Measurements from ENCODE around the gene TJP1. TPM values are rescaled to one million over a fixed set of nuclear protein-coding genes. Genes with fewer than 3 reads are reported as not detected.

Gene TJP1
- total and polyA plus RNA-seq, 2 donors (not counting 1 experiment from before 2014, with no cell fraction given) = 0.10 TPM; not detected in 1

GRCh38 chr15:29726553-29726952, 95.7 kb downstream of the TJP1 start:
- H3K4me2 ChIP-seq (replicated peaks; ENCODE audit: low read depth, low read length, poor library complexity, severe bottlenecking) = no peak overlapping the region
- no peaks in the 10 kb centered on the region for H3K36me3 ChIP-seq (replicated peaks in 1 of 2; ENCODE audit: control extremely low read depth in 1 of 2, control insufficient read depth in 1 of 2, extremely low read depth in 1 of 2, insufficient read depth in 2 of 2, low read length in 1 of 2)
- Mint-ChIP-seq H3K4me1 (no peaks in the 10 kb centered on the region), H3K4me3 (no peak overlapping the region), H3K27me3 (no peaks in the 10 kb centered on the region), H3K27ac (no peak overlapping the region), H3K9me3 (ENCODE audit: insufficient read depth) (peaks cover 7% of the 10 kb centered on the region)
- POLR2A ChIA-PET = no interaction called here
- TF ChIP-seq, protein P1, sequence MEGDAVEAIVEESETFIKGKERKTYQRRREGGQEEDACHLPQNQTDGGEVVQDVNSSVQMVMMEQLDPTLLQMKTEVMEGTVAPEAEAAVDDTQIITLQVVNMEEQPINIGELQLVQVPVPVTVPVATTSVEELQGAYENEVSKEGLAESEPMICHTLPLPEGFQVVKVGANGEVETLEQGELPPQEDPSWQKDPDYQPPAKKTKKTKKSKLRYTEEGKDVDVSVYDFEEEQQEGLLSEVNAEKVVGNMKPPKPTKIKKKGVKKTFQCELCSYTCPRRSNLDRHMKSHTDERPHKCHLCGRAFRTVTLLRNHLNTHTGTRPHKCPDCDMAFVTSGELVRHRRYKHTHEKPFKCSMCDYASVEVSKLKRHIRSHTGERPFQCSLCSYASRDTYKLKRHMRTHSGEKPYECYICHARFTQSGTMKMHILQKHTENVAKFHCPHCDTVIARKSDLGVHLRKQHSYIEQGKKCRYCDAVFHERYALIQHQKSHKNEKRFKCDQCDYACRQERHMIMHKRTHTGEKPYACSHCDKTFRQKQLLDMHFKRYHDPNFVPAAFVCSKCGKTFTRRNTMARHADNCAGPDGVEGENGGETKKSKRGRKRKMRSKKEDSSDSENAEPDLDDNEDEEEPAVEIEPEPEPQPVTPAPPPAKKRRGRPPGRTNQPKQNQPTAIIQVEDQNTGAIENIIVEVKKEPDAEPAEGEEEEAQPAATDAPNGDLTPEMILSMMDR (IDR thresholded peaks at IDR 0.05) = no peak
- TF ChIP-seq EZH2 (IDR thresholded peaks at IDR 0.05; ENCODE audit: borderline replicate concordance, insufficient read depth, low read depth, low read length, poor library complexity, severe bottlenecking) = no peak
- no peaks in the 10 kb centered on the region for H3K79me2 ChIP-seq (ENCODE audit: control insufficient read depth, insufficient read depth, low read length)
- H3K4me1 ChIP-seq (ENCODE audit: control insufficient read depth in 2 of 2, insufficient read depth in 2 of 2, low read length in 2 of 2) = no peaks in the 10 kb centered on the region
- intact Hi-C loops (cut with micrococcal nuclease) = no loop called here
- H3K9ac ChIP-seq (ENCODE audit: low read length) = no peak overlapping the region
- no peaks in the 10 kb centered on the region for H4K20me1 ChIP-seq (ENCODE audit: control insufficient read depth, insufficient read depth, low read length, poor library complexity, severe bottlenecking)
- no peak for ATAC-seq (ENCODE audit: low read depth)
- DNase-seq = no peak
- H2AFZ ChIP-seq (ENCODE audit: insufficient read depth, low read depth, low read length, poor library complexity, severe bottlenecking) = no peak overlapping the region
- peaks cover 0 to 12% (median 12%) of the 10 kb centered on the region in 3 donors for H3K9me3 ChIP-seq (ENCODE audit: control extremely low read depth in 1 of 3, control insufficient read depth in 2 of 3, insufficient read depth in 1 of 3, low read length in 2 of 3)
- no peaks in the 10 kb centered on the region for H3K27me3 ChIP-seq (replicated peaks in 1 of 4; ENCODE audit: control extremely low read depth in 1 of 4, control insufficient read depth in 3 of 4, insufficient read depth in 4 of 4, low read length in 3 of 4)
- WGBS (ENCODE audit: insufficient coverage) = no CpG with 5 or more reads among the region's 7 CpGs
- no peak overlapping the region for H3K27ac ChIP-seq (ENCODE audit: low read length in 2 of 2)
- CTCF ChIA-PET = no interaction called here
- H3K4me3 ChIP-seq (ENCODE audit: control extremely low read depth in 1 of 5, extremely low read depth in 1 of 5, insufficient read depth in 1 of 5, low read depth in 2 of 5, low read length in 4 of 5) = no peak overlapping the region

- POLR2A ChIA-PET = no interaction called here
- no peak overlapping the region for H3K4me2 ChIP-seq (replicated peaks; ENCODE audit: low read depth, low read length, poor library complexity, severe bottlenecking)
- 92% methylated on average over 2 of the region's 3 CpGs for WGBS (ENCODE audit: insufficient coverage)
- H2AFZ ChIP-seq (ENCODE audit: insufficient read depth, low read depth, low read length, poor library complexity, severe bottlenecking) = no peak overlapping the region
- H3K9me3 Mint-ChIP-seq (ENCODE audit: insufficient read depth) = peaks cover 15% of the 10 kb centered on the region
- no peaks in the 10 kb centered on the region for H3K4me1 Mint-ChIP-seq
- no peaks in the 10 kb centered on the region for H3K36me3 ChIP-seq (replicated peaks in 1 of 2; ENCODE audit: control extremely low read depth in 1 of 2, control insufficient read depth in 1 of 2, extremely low read depth in 1 of 2, insufficient read depth in 2 of 2, low read length in 1 of 2)
- H3K4me3 ChIP-seq (ENCODE audit: control extremely low read depth in 1 of 5, extremely low read depth in 1 of 5, insufficient read depth in 1 of 5, low read depth in 2 of 5, low read length in 4 of 5) = no peak overlapping the region
- no peaks in the 10 kb centered on the region for H3K4me1 ChIP-seq (ENCODE audit: control insufficient read depth in 2 of 2, insufficient read depth in 2 of 2, low read length in 2 of 2)
- no peak overlapping the region for H3K27ac Mint-ChIP-seq
- CTCF ChIA-PET = no interaction called here
- TF ChIP-seq EZH2 (IDR thresholded peaks at IDR 0.05; ENCODE audit: borderline replicate concordance, insufficient read depth, low read depth, low read length, poor library complexity, severe bottlenecking) = no peak
- TF ChIP-seq, protein P1 (IDR thresholded peaks at IDR 0.05) = no peak
- ATAC-seq (ENCODE audit: low read depth) = no peak
- H3K27me3 Mint-ChIP-seq = no peaks in the 10 kb centered on the region
- H3K4me3 Mint-ChIP-seq = no peak overlapping the region
- intact Hi-C loops (cut with micrococcal nuclease) = no loop called here
- H3K27ac ChIP-seq (ENCODE audit: low read length in 2 of 2) = no peak overlapping the region
- H3K9me3 ChIP-seq (ENCODE audit: control extremely low read depth in 1 of 3, control insufficient read depth in 2 of 3, insufficient read depth in 1 of 3, low read length in 2 of 3) = peaks cover 0 to 12% (median 12%) of the 10 kb centered on the region in 3 donors
- no peaks in the 10 kb centered on the region for H3K27me3 ChIP-seq (replicated peaks in 1 of 4; ENCODE audit: control extremely low read depth in 1 of 4, control insufficient read depth in 3 of 4, insufficient read depth in 4 of 4, low read length in 3 of 4)
- no peak for DNase-seq
- H4K20me1 ChIP-seq (ENCODE audit: control insufficient read depth, insufficient read depth, low read length, poor library complexity, severe bottlenecking) = no peaks in the 10 kb centered on the region
- no peak overlapping the region for H3K9ac ChIP-seq (ENCODE audit: low read length)
- H3K79me2 ChIP-seq (ENCODE audit: control insufficient read depth, insufficient read depth, low read length) = no peaks in the 10 kb centered on the region
These were observed 98.2 kb downstream of the TJP1 start for GRCh38 chr15:29724026-29724425.

Data from B cell (primary cell).